ENCODE data around the gene ME1. TPM values are rescaled to one million over a fixed set of nuclear protein-coding genes. Genes with fewer than 3 reads are reported as not detected.

ME1 gene
- total RNA-seq, 1 experiment from 2014 or later = 5.3 TPM

DNA sequence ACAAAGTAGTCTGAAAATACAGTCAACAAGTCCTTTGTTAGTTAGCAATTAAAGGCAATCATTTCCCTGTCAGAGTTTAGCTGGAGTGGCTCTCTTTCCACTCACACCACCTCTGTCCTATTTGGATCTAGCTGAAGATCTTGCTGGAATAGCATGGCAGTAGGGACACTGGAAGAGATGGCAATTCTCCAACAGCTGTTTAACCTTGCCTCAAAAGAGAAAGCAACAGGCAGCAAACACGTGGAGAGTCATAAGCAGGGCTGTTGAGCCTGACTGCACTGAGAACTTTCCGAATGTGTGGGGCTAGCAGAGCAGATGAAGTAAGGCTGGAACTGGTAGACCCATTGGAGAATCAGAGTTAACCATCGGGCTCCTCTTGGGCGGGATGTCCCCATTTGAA lies 43.5 kb upstream of the ME1 start:
- TF ChIP-seq, protein P1, sequence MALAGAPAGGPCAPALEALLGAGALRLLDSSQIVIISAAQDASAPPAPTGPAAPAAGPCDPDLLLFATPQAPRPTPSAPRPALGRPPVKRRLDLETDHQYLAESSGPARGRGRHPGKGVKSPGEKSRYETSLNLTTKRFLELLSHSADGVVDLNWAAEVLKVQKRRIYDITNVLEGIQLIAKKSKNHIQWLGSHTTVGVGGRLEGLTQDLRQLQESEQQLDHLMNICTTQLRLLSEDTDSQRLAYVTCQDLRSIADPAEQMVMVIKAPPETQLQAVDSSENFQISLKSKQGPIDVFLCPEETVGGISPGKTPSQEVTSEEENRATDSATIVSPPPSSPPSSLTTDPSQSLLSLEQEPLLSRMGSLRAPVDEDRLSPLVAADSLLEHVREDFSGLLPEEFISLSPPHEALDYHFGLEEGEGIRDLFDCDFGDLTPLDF (CRISPR knock-in tag; IDR thresholded peaks at IDR 0.05) = no peak
- TF ChIP-seq ESRRA (CRISPR knock-in tag; IDR thresholded peaks at IDR 0.05; ENCODE audit: borderline replicate concordance) (no peak), GABPB1 (CRISPR knock-in tag; IDR thresholded peaks at IDR 0.05) (no peak), MXD4 (CRISPR knock-in tag; IDR thresholded peaks at IDR 0.05; ENCODE audit: borderline replicate concordance) (no peak)
- Mint-ChIP-seq H3K9me3 (no peaks in the 10 kb centered on the region), H3K27ac (no peak overlapping the region), H3K27me3 (ENCODE audit: low read depth) (no peaks in the 10 kb centered on the region), H3K4me3 (no peak overlapping the region), H3K36me3 (no peaks in the 10 kb centered on the region), H3K4me1 (peaks cover 16% of the 10 kb centered on the region)
- DNase-seq (ENCODE audit: low spot score) (no peak), ATAC-seq (peak; percentile 70)
- ChIA-PET CTCF (interaction anchor here (0.8 kb wide), 1 partner anchor 62 kb away, joined by 5 read pairs; no protein-coding TSS in a partner anchor), POLR2A (no interaction called here)

DNA sequence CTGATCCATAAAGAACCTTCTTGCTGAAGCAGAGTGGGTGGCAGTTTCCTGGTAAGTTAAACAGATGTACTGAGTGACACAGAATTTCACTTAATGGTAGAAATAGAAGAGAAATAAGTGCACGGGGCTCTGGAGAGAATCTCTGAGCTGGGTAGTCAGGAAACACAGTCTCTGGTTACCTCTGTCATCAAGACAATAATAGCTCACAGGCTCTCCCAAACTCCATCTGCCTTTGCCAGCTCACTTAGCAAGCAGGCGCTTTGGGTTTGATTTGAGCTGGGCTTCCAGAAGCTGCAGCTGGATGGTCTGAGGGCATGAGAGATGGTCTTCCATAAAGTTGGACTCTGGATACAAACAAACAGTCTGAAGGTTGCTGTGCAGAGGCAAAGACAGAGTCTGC lies 41.9 kb upstream of the ME1 start:
- H3K9me3 Mint-ChIP-seq = no peaks in the 10 kb centered on the region
- no peaks in the 10 kb centered on the region for H3K36me3 Mint-ChIP-seq
- DNase-seq (ENCODE audit: low spot score) (no peak), ATAC-seq (no peak)
- H3K4me3 Mint-ChIP-seq = no peak overlapping the region
- ChIA-PET POLR2A (no interaction called here), CTCF (interaction anchor here (0.7 kb wide), 1 partner anchor 407 kb away, joined by 3 read pairs; the partner anchor contains the start of gene UBE3D)
- no peaks in the 10 kb centered on the region for H3K27me3 Mint-ChIP-seq (ENCODE audit: low read depth)
- TF ChIP-seq TP53 (CRISPR knock-in tag; IDR thresholded peaks at IDR 0.05) (no peak), SP1 (CRISPR knock-in tag; conservative IDR thresholded peaks at IDR 0.05) (no peak), NFE2L1 (CRISPR knock-in tag; IDR thresholded peaks at IDR 0.05) (no peak), ZNF219 (CRISPR knock-in tag; IDR thresholded peaks at IDR 0.05; ENCODE audit: borderline replicate concordance) (no peak), ZNF396 (CRISPR knock-in tag; IDR thresholded peaks at IDR 0.05; ENCODE audit: borderline replicate concordance) (no peak), GRHL2 (CRISPR knock-in tag; IDR thresholded peaks at IDR 0.05; ENCODE audit: insufficient replicate concordance, severe bottlenecking) (no peak)
- TF ChIP-seq, protein P2, sequence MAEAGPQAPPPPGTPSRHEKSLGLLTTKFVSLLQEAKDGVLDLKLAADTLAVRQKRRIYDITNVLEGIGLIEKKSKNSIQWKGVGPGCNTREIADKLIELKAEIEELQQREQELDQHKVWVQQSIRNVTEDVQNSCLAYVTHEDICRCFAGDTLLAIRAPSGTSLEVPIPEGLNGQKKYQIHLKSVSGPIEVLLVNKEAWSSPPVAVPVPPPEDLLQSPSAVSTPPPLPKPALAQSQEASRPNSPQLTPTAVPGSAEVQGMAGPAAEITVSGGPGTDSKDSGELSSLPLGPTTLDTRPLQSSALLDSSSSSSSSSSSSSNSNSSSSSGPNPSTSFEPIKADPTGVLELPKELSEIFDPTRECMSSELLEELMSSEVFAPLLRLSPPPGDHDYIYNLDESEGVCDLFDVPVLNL (CRISPR knock-in tag; IDR thresholded peaks at IDR 0.05; ENCODE audit: borderline replicate concordance, low read depth) = no peak
- TF ChIP-seq, protein P3, sequence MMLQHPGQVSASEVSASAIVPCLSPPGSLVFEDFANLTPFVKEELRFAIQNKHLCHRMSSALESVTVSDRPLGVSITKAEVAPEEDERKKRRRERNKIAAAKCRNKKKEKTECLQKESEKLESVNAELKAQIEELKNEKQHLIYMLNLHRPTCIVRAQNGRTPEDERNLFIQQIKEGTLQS (CRISPR knock-in tag; conservative IDR thresholded peaks at IDR 0.05) = no peak
- H3K4me1 Mint-ChIP-seq = peaks cover 16% of the 10 kb centered on the region
- H3K27ac Mint-ChIP-seq = no peak overlapping the region

DNA sequence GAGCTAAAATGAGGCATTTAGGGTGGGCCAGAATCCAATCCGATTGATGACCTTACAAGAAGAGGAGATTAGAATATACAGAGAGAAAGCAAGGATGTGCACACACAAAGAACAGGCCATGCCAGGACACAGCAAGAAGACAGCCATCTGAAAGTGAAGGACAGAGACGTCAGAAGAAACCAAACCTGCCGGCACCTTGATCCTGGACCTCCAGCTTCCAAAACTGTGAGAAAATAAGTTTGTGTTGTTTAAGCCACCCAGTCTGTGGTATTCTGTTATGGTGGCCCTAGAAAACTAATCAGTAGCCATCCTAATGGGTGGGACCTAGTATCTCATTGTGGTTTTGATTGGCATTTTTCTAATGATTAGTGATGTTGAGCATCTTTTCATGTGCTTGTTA lies 39.7 kb upstream of the ME1 start:
- Mint-ChIP-seq H3K9me3 (no peaks in the 10 kb centered on the region), H3K4me1 (peaks cover 16% of the 10 kb centered on the region), H3K36me3 (no peaks in the 10 kb centered on the region), H3K4me3 (no peak overlapping the region), H3K27ac (no peak overlapping the region), H3K27me3 (ENCODE audit: low read depth) (no peaks in the 10 kb centered on the region; the same call in 1 of the 2 replicates)
- ATAC-seq = no peak
- DNase-seq (ENCODE audit: low spot score) = no peak
- ChIA-PET POLR2A (no interaction called here), CTCF (no interaction called here)
- TF ChIP-seq, protein P4, sequence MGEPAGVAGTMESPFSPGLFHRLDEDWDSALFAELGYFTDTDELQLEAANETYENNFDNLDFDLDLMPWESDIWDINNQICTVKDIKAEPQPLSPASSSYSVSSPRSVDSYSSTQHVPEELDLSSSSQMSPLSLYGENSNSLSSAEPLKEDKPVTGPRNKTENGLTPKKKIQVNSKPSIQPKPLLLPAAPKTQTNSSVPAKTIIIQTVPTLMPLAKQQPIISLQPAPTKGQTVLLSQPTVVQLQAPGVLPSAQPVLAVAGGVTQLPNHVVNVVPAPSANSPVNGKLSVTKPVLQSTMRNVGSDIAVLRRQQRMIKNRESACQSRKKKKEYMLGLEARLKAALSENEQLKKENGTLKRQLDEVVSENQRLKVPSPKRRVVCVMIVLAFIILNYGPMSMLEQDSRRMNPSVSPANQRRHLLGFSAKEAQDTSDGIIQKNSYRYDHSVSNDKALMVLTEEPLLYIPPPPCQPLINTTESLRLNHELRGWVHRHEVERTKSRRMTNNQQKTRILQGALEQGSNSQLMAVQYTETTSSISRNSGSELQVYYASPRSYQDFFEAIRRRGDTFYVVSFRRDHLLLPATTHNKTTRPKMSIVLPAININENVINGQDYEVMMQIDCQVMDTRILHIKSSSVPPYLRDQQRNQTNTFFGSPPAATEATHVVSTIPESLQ (CRISPR knock-in tag; IDR thresholded peaks at IDR 0.05) = no peak
- no peak for TF ChIP-seq NFATC4 (CRISPR knock-in tag; IDR thresholded peaks at IDR 0.05)
- TF ChIP-seq, protein P5, sequence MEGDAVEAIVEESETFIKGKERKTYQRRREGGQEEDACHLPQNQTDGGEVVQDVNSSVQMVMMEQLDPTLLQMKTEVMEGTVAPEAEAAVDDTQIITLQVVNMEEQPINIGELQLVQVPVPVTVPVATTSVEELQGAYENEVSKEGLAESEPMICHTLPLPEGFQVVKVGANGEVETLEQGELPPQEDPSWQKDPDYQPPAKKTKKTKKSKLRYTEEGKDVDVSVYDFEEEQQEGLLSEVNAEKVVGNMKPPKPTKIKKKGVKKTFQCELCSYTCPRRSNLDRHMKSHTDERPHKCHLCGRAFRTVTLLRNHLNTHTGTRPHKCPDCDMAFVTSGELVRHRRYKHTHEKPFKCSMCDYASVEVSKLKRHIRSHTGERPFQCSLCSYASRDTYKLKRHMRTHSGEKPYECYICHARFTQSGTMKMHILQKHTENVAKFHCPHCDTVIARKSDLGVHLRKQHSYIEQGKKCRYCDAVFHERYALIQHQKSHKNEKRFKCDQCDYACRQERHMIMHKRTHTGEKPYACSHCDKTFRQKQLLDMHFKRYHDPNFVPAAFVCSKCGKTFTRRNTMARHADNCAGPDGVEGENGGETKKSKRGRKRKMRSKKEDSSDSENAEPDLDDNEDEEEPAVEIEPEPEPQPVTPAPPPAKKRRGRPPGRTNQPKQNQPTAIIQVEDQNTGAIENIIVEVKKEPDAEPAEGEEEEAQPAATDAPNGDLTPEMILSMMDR (IDR thresholded peaks at IDR 0.05) = no peak
- TF ChIP-seq ZBTB21 (CRISPR knock-in tag; IDR thresholded peaks at IDR 0.05; ENCODE audit: borderline replicate concordance) = no peak
- no peak for TF ChIP-seq ZNF121 (CRISPR knock-in tag; IDR thresholded peaks at IDR 0.05)
- TF ChIP-seq, protein P6, sequence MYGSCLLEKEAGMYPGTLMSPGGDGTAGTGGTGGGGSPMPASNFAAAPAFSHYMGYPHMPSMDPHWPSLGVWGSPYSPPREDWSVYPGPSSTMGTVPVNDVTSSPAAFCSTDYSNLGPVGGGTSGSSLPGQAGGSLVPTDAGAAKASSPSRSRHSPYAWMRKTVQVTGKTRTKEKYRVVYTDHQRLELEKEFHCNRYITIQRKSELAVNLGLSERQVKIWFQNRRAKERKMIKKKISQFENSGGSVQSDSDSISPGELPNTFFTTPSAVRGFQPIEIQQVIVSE (CRISPR knock-in tag; IDR thresholded peaks at IDR 0.05; ENCODE audit: borderline replicate concordance) = no peak
- TF ChIP-seq ZNF219 (CRISPR knock-in tag; IDR thresholded peaks at IDR 0.05; ENCODE audit: borderline replicate concordance) = no peak
- TF ChIP-seq, protein P7, sequence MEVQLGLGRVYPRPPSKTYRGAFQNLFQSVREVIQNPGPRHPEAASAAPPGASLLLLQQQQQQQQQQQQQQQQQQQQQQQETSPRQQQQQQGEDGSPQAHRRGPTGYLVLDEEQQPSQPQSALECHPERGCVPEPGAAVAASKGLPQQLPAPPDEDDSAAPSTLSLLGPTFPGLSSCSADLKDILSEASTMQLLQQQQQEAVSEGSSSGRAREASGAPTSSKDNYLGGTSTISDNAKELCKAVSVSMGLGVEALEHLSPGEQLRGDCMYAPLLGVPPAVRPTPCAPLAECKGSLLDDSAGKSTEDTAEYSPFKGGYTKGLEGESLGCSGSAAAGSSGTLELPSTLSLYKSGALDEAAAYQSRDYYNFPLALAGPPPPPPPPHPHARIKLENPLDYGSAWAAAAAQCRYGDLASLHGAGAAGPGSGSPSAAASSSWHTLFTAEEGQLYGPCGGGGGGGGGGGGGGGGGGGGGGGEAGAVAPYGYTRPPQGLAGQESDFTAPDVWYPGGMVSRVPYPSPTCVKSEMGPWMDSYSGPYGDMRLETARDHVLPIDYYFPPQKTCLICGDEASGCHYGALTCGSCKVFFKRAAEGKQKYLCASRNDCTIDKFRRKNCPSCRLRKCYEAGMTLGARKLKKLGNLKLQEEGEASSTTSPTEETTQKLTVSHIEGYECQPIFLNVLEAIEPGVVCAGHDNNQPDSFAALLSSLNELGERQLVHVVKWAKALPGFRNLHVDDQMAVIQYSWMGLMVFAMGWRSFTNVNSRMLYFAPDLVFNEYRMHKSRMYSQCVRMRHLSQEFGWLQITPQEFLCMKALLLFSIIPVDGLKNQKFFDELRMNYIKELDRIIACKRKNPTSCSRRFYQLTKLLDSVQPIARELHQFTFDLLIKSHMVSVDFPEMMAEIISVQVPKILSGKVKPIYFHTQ (CRISPR knock-in tag; IDR thresholded peaks at IDR 0.05) = no peak
- no peak for TF ChIP-seq ZNF317 (CRISPR knock-in tag; IDR thresholded peaks at IDR 0.05; ENCODE audit: borderline replicate concordance, low read depth)
- TF ChIP-seq TEAD1 (CRISPR knock-in tag; IDR thresholded peaks at IDR 0.05) = no peak
- TF ChIP-seq ATF1 (CRISPR knock-in tag; IDR thresholded peaks at IDR 0.05) = no peak
- TF ChIP-seq, protein P3 (CRISPR knock-in tag; conservative IDR thresholded peaks at IDR 0.05) = no peak
